Astrocyte of the cerebellum (primary cell): ENCODE measurements around the gene FFAR4.

Experiments used
- DNase-seq: peaks from one replicate; pipeline ENCODE4 v3.0.0-alpha.2; 2011; ENCODE audit warnings: low read depth
- H3K4me3 ChIP-seq: 2 replicates; pipeline ENCODE4 v1.5.1; 2011; ENCODE audit warnings: mild to moderate bottlenecking, low read depth, low read length, moderate library complexity
- in situ Hi-C: cut with HindIII; loops from 2 replicates; pipeline ENCODE4 v1.10.0; 2017; ENCODE audit warnings: low sequenced_read_pairs
- TF ChIP-seq, protein P1 (sequence below): IDR thresholded peaks from 2 replicates; pipeline ENCODE4 v1.5.1; 2012; ENCODE audit warnings: low read length, low read depth, moderate library complexity, mild to moderate bottlenecking; ENCODE audit errors: missing control alignments

Gene FFAR4

DNA sequence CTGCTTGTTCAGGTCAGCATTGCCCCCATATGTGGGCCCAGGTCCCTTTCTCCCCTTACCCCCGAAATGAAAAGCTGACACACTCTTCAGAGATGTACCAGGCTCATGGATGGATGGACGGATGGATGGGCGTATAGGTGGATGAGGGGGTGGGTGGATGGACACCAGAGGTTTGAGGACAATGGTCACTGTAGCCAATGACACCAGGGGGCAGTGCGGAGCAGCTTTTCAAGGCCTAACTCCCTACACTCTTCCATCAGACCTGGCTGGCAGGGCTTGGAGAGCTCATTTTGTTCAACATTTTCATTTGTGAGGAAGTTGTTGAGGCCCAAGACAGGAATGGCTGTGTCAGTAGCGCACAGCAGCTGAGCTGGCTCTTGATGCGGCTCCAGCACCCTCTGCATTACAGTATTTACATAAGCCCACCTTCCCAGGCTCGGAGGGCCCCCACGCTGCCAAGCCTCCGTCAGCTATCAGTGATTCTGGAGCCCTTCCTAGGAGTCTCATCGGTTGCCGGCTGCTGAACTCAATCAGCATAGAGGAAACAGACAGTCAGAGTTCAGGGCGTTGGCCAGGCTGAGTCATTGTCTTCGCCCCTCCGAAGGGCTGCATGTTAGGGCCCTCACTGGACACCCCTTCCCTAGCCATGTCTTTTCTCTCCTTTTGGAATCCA lies 11.6 kb upstream of the FFAR4 start:
- peak; percentile 40 for DNase-seq

DNA sequence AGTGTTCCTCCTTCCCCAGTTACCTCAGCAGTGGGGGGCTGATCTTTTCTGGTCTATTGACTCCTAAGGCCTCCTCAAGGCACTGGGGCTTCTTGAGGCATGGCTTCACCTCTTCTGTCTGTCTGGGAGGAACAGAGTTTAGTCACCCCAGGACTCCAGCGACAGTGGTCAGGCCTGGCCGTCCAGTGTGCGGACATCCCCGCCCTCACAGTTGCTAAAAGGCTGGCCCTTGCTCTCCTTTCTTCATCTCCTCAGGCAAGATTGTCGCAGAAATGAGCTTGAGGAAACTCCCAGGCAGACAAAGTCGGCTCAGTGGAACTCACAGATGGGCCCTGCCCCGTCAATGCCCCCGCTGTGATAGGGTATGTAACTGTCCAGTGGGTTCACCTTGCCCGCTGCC lies 7.0 kb upstream of the FFAR4 start:
- H3K4me3 ChIP-seq = no peak overlapping the region
- TF ChIP-seq, protein P1, sequence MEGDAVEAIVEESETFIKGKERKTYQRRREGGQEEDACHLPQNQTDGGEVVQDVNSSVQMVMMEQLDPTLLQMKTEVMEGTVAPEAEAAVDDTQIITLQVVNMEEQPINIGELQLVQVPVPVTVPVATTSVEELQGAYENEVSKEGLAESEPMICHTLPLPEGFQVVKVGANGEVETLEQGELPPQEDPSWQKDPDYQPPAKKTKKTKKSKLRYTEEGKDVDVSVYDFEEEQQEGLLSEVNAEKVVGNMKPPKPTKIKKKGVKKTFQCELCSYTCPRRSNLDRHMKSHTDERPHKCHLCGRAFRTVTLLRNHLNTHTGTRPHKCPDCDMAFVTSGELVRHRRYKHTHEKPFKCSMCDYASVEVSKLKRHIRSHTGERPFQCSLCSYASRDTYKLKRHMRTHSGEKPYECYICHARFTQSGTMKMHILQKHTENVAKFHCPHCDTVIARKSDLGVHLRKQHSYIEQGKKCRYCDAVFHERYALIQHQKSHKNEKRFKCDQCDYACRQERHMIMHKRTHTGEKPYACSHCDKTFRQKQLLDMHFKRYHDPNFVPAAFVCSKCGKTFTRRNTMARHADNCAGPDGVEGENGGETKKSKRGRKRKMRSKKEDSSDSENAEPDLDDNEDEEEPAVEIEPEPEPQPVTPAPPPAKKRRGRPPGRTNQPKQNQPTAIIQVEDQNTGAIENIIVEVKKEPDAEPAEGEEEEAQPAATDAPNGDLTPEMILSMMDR = no peak
- DNase-seq = no peak
- in situ Hi-C loops = no loop called here

More for the DNA sequence above, 11.6 kb upstream of the FFAR4 start:
- in situ Hi-C loops = no loop called here
- TF ChIP-seq, protein P1 = peak; percentile 79
- no peak overlapping the region for H3K4me3 ChIP-seq

DNA sequence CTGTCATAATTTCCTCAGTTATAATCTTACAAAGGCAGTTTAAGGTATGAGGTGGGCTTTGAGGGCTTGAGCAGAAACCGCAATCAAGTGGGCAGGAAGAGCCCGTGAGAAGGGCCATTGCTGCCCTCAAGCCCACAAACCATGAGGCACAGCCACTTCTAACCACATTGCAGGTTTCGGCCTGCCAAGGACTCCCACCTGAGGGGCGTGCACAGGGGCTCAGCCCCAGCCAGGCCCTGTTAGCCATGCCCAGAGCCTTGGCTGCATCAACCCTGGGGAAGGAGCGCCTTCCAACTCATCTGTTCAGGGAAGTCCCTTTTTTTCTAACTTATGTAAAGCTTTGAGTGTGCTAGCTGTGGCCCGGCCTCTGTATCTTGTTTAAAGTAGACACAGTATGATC lies 5.9 kb upstream of the FFAR4 start:
- in situ Hi-C loops = no loop called here
- no peak for DNase-seq
- H3K4me3 ChIP-seq = no peak overlapping the region
- TF ChIP-seq, protein P1 = no peak

DNA sequence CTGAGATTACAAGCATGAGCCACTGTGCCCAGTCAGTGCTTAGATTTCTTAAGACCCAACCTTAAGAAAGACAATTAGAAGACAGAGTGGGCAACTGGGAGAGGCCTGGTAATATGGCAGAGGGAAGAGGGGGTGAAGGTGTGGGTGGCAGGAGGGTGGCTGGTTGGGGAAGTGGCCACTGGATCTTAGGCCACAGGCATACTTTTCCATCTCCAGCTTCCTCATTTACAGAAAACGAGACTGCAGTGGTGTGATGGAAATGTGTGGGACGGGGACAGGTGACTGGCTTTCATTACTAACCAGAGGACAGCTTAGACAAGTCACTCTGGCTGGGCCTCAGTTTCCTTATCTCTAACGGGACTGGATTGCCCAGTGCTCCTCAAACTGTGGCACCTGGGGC lies 1.0 kb upstream of the FFAR4 start:
- H3K4me3 ChIP-seq = no peak overlapping the region
- no peak for DNase-seq
- TF ChIP-seq, protein P1 = no peak
- in situ Hi-C loops = no loop called here

DNA sequence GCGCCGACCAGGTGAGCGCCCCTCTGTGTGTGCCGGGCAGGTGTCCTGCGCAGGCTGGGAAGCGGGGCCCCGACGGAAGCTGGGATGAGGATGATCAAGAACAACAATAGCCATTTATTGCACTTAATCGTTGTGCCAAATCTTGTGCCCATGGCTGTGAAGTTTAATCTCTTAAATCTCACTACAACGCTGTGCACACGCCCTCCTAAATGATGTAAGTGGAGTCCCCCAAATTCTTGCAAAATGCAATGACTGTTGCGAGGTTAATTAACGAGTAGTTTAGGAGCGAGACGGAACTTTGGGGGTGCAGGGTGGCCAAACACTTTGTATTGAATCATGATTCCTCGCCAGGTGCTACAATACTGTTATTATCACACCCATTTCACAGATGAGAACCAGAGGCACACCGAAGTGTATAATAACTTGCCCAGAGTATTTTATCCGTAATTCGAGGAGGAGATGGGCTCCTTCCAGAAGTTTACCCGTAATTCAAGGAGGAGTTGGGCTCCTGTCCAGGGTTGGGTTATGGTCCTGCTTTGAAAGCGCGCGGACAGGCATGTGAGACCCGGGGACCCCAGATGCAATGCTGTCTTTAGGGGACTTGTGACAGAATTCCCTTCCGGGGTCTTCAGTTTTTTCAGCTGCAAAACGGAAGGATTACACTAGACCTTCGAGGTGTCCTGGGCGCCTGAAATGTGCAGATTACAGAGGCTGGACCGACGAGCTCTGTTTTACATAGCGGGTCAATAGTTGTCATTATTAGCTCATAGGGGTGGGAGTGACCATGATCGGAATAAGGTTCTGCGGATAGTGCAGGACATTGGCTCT lies 1.0 kb downstream of the FFAR4 start:
- in situ Hi-C loops = no loop called here
- DNase-seq = no peak
- no peak overlapping the region for H3K4me3 ChIP-seq
- TF ChIP-seq, protein P1 = no peak

DNA sequence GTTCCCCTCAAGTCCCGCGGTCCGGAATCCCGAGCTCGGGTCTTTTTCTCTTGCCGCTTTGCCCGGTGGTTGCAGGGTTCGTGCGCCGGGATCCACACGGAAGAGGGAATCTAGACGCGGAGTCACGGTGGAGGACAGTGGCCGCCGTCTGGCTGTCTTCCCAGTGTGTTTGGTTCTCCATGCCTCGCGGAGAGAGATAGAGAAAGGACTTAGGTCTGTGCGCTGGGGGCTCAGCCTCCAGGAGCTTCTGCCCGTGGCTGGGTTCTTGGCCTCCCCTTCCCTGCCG lies 1.6 kb downstream of the FFAR4 start:
- H3K4me3 ChIP-seq = no peak overlapping the region
- no peak for DNase-seq
- in situ Hi-C loops = no loop called here
- TF ChIP-seq, protein P1 = no peak
